K562 (cell line): Measurements from ENCODE around the gene TRIO.

ENCODE experiments used
- ARHGAP35 ChIP-seq: fragments of 450-650 bp; IDR thresholded peaks from 2 replicates; pipeline ENCODE4 v1.6.1; 2018; ENCODE audit not compliant: partially characterized antibody
- CC2D1A ChIP-seq: fragments of 450-650 bp; IDR thresholded peaks from 2 replicates; pipeline ENCODE4 v1.6.1; 2017; ENCODE audit warnings: mild to moderate bottlenecking
- CTCF ChIP-seq, 3 experiments: IDR thresholded peaks in 2 of 3; conservative IDR thresholded peaks in 1 of 3; 2 replicates each; pipeline ENCODE4 v1.5.1; 2011 to 2012; ENCODE audit warnings: low read length in 3 of 3, mild to moderate bottlenecking in 3 of 3, control low read depth in 2 of 3, improper control_type of control experiment in 1 of 3, inconsistent platforms in 1 of 3, low read depth in 1 of 3, mixed read lengths in 1 of 3, moderate library complexity in 1 of 3; ENCODE audit not compliant: insufficient read depth in 2 of 3
- PBX2 ChIP-seq, 2 experiments: IDR thresholded peaks in 1 of 2; conservative IDR thresholded peaks in 1 of 2; 2 replicates each; pipeline ENCODE4 v1.6.1; 2016; ENCODE audit warnings: low read depth in 2 of 2, mild to moderate bottlenecking in 1 of 2, missing compliant biosample characterization in 1 of 2, missing genetic modification characterization in 1 of 2, moderate library complexity in 1 of 2

- TF ChIP-seq CC2D1A (no peak), PBX2 (CRISPR knock-in tag; IDR thresholded peaks at IDR 0.05; ENCODE audit: low read depth) (no peak), PBX2 (tag; conservative IDR thresholded peaks at IDR 0.05; ENCODE audit: low read depth) (no peak), CTCF (IDR thresholded peaks at IDR 0.05 in 2 of 3, conservative IDR thresholded peaks at IDR 0.05 in 1 of 3; ENCODE audit: insufficient read depth in 2 of 3, low read depth in 1 of 3, low read length in 3 of 3) (no peak), ARHGAP35 (no peak)
Observed at GRCh38 chr5:14199902-14200301, 56.8 kb downstream of the TRIO start.
